ENCODE data around the gene EIF4G3. TPM values are rescaled to one million over a fixed set of nuclear protein-coding genes. Genes with fewer than 3 reads are reported as not detected.

EIF4G3 gene
- total RNA-seq, 1 experiment from 2014 or later, result 87.6 TPM

GRCh38 chr1:21052034-21052433, 124.7 kb downstream of the EIF4G3 start:
- BruUV-seq (replicated peaks), result no TSS peak
- H3K9me3 Mint-ChIP-seq (ENCODE audit: unreplicated experiment), result no peaks in the 10 kb centered on the region
- intact Hi-C loops (cut with micrococcal nuclease), result no loop called here
- DNase-seq (ENCODE audit: unreplicated experiment), result no peak
- H3K27ac Mint-ChIP-seq (ENCODE audit: low read depth, unreplicated experiment), result no peak overlapping the region
- ChIA-PET POLR2A (interaction anchor here (0.7 kb wide), 1 partner anchor 586 kb away, joined by 4 read pairs; no protein-coding TSS in a partner anchor), CTCF (interaction anchor here (0.7 kb wide), 1 partner anchor 137 kb away, joined by 3 read pairs; no protein-coding TSS in a partner anchor)
- H3K4me1 Mint-ChIP-seq (ENCODE audit: insufficient read depth, unreplicated experiment), result peaks cover 12% of the 10 kb centered on the region
- H3K36me3 Mint-ChIP-seq (ENCODE audit: insufficient read depth, unreplicated experiment), result peaks cover 12% of the 10 kb centered on the region
- no peak for TF ChIP-seq CTCF (IDR thresholded peaks at IDR 0.05; ENCODE audit: unreplicated experiment)
- H3K4me3 Mint-ChIP-seq (ENCODE audit: unreplicated experiment), result no peak overlapping the region
- H3K27me3 Mint-ChIP-seq (ENCODE audit: insufficient read depth, unreplicated experiment), result no peaks in the 10 kb centered on the region

- no TSS peak for BruUV-seq (replicated peaks)
- no peak for DNase-seq (ENCODE audit: unreplicated experiment)
- Mint-ChIP-seq H3K4me3 (ENCODE audit: unreplicated experiment) (no peak overlapping the region), H3K27me3 (ENCODE audit: insufficient read depth, unreplicated experiment) (no peaks in the 10 kb centered on the region), H3K4me1 (ENCODE audit: insufficient read depth, unreplicated experiment) (peaks cover 12% of the 10 kb centered on the region), H3K27ac (ENCODE audit: low read depth, unreplicated experiment) (no peak overlapping the region), H3K36me3 (ENCODE audit: insufficient read depth, unreplicated experiment) (peaks cover 12% of the 10 kb centered on the region), H3K9me3 (ENCODE audit: unreplicated experiment) (no peaks in the 10 kb centered on the region)
- CTCF ChIA-PET, result interaction anchor here (0.7 kb wide), 1 partner anchor 138 kb away, joined by 3 read pairs; no protein-coding TSS in a partner anchor
- POLR2A ChIA-PET, result interaction anchor here (0.7 kb wide), 1 partner anchor 587 kb away, joined by 4 read pairs; no protein-coding TSS in a partner anchor
- no peak for TF ChIP-seq CTCF (IDR thresholded peaks at IDR 0.05; ENCODE audit: unreplicated experiment)
- intact Hi-C loops (cut with micrococcal nuclease), result no loop called here
These were observed 125.4 kb downstream of the EIF4G3 start for GRCh38 chr1:21051177-21051825.

GRCh38 chr1:21050031-21050430, 126.7 kb downstream of the EIF4G3 start:
- CTCF ChIA-PET, result interaction anchor here (0.6 kb wide), 1 partner anchor 187 kb away, joined by 3 read pairs; no protein-coding TSS in a partner anchor
- POLR2A ChIA-PET, result interaction anchor here (1.1 kb wide), 2 partner anchors 9 to 20 kb away, joined by 3 read pairs; no protein-coding TSS in a partner anchor
- intact Hi-C loops (cut with micrococcal nuclease), result no loop called here
- DNase-seq (ENCODE audit: unreplicated experiment), result peak; percentile 63
- BruUV-seq (replicated peaks), result no TSS peak
- Mint-ChIP-seq H3K9me3 (ENCODE audit: unreplicated experiment) (no peaks in the 10 kb centered on the region), H3K4me3 (ENCODE audit: unreplicated experiment) (no peak overlapping the region), H3K4me1 (ENCODE audit: insufficient read depth, unreplicated experiment) (peaks cover 12% of the 10 kb centered on the region), H3K27ac (ENCODE audit: low read depth, unreplicated experiment) (no peak overlapping the region), H3K27me3 (ENCODE audit: insufficient read depth, unreplicated experiment) (no peaks in the 10 kb centered on the region), H3K36me3 (ENCODE audit: insufficient read depth, unreplicated experiment) (peaks cover 12% of the 10 kb centered on the region)
- TF ChIP-seq CTCF (IDR thresholded peaks at IDR 0.05; ENCODE audit: unreplicated experiment), result no peak

- Mint-ChIP-seq H3K36me3 (ENCODE audit: insufficient read depth, unreplicated experiment) (peaks cover 18% of the 10 kb centered on the region), H3K27me3 (ENCODE audit: insufficient read depth, unreplicated experiment) (no peaks in the 10 kb centered on the region), H3K4me3 (ENCODE audit: unreplicated experiment) (no peak overlapping the region), H3K4me1 (ENCODE audit: insufficient read depth, unreplicated experiment) (peaks cover 12% of the 10 kb centered on the region), H3K9me3 (ENCODE audit: unreplicated experiment) (no peaks in the 10 kb centered on the region), H3K27ac (ENCODE audit: low read depth, unreplicated experiment) (no peak overlapping the region)
- ChIA-PET CTCF (interaction anchor here (0.6 kb wide), 1 partner anchor 146 kb away, joined by 4 read pairs; no protein-coding TSS in a partner anchor), POLR2A (interaction anchor here (0.9 to 1.0 kb wide), 2 partner anchors 17 to 26 kb away, joined by 3 read pairs; no protein-coding TSS in a partner anchor)
- TF ChIP-seq CTCF (IDR thresholded peaks at IDR 0.05; ENCODE audit: unreplicated experiment), result no peak
- no peak for DNase-seq (ENCODE audit: unreplicated experiment)
- intact Hi-C loops (cut with micrococcal nuclease), result no loop called here
- no TSS peak for BruUV-seq (replicated peaks)
These were observed 128.2 kb downstream of the EIF4G3 start for GRCh38 chr1:21048462-21048861.

All from MCF 10A (cell line).